IMR-90 (cell line): ENCODE results near the gene HERPUD1. TPM values are rescaled to one million over a fixed set of nuclear protein-coding genes. Genes with fewer than 3 reads are reported as not detected.

ENCODE experiments used
- ATAC-seq: fragments of 200-7000 bp; cut with Tn5 transposase; 2 replicates; pipeline ENCODE4 v1.9.1; 2020; ENCODE audit warnings: low read depth, mild to moderate bottlenecking, moderate library complexity
- BruUV-seq: library from RNA; stranded (reverse); fragments of 400-500 nt; replicated peaks from 2 replicates; lab custom pipeline; 2021; lab: Mats Ljungman, UMichigan
- CTCF ChIA-PET: fragments of 300-600 bp; formaldehyde crosslinking; extraction: SDS; loops from one replicate; lab custom pipeline; 2021; ENCODE audit warnings: antibody characterized with exemption; lab: Yijun Ruan, JAX
- POLR2A ChIA-PET: fragments of 300-600 bp; sonication (Branson Sonifier 250); formaldehyde crosslinking; loops from one replicate; lab custom pipeline; 2022; ENCODE audit warnings: antibody characterized with exemption; ENCODE audit not compliant: unreplicated experiment; lab: Charles Lee
- DNase-seq: peaks from one replicate; pipeline ENCODE4 v3.0.0; 2013
- H2AFZ ChIP-seq: replicated peaks from 2 replicates; pipeline ENCODE3; 2013; ENCODE audit warnings: low read length, mild to moderate bottlenecking; ENCODE audit not compliant: poor library complexity
- H2AK5ac ChIP-seq: 2 replicates; pipeline ENCODE4 v1.6.1; 2013; ENCODE audit warnings: low read depth, low read length, inconsistent platforms
- H2AK9ac ChIP-seq: replicated peaks from 2 replicates; pipeline ENCODE3; 2013; ENCODE audit warnings: mild to moderate bottlenecking, low read depth, low read length, moderate library complexity; ENCODE audit not compliant: poor library complexity
- H2BK120ac ChIP-seq: 2 replicates; pipeline ENCODE4 v1.6.1; 2013; ENCODE audit warnings: low read depth, low read length, inconsistent platforms
- H2BK15ac ChIP-seq: 3 replicates; pipeline ENCODE4 v1.6.1; 2013; ENCODE audit warnings: low read depth, low read length, inconsistent platforms
- H2BK20ac ChIP-seq: 2 replicates; pipeline ENCODE4 v1.6.1; 2013; ENCODE audit warnings: low read depth, mild to moderate bottlenecking, inconsistent platforms, low read length, moderate library complexity
- H2BK5ac ChIP-seq: 2 replicates; pipeline ENCODE4 v1.6.1; 2013; ENCODE audit warnings: mild to moderate bottlenecking, low read depth, low read length, inconsistent platforms; ENCODE audit not compliant: poor library complexity, severe bottlenecking
- H3K14ac ChIP-seq: replicated peaks from 2 replicates; pipeline ENCODE4 v1.6.1; 2013; ENCODE audit warnings: low read depth, low read length, inconsistent platforms
- H3K18ac ChIP-seq: 2 replicates; pipeline ENCODE4 v1.6.1; 2013; ENCODE audit warnings: low read depth, low read length, control low read depth
- H3K23ac ChIP-seq: 2 replicates; pipeline ENCODE4 v1.6.1; 2013; ENCODE audit warnings: low read depth, low read length, inconsistent platforms
- H3K27ac ChIP-seq: 2 replicates; pipeline ENCODE4 v1.5.1; 2013; ENCODE audit warnings: mild to moderate bottlenecking, control low read depth, low read length; ENCODE audit not compliant: insufficient read depth
- H3K27me3 ChIP-seq: 2 replicates; pipeline ENCODE4 v1.6.1; 2013; ENCODE audit warnings: low read length; ENCODE audit not compliant: control insufficient read depth, insufficient read depth
- H3K36me3 ChIP-seq: 2 replicates; pipeline ENCODE4 v1.6.1; 2013; ENCODE audit warnings: low read length, mixed read lengths; ENCODE audit not compliant: control insufficient read depth, insufficient read depth
- H3K4ac ChIP-seq: 2 replicates; pipeline ENCODE4 v1.6.1; 2013; ENCODE audit warnings: low read depth, low read length, inconsistent platforms
- H3K4me1 ChIP-seq: 2 replicates; pipeline ENCODE4 v1.6.1; 2013; ENCODE audit warnings: low read length, mixed read lengths; ENCODE audit not compliant: control insufficient read depth, insufficient read depth
- H3K4me2 ChIP-seq: 2 replicates; pipeline ENCODE4 v1.6.1; 2013; ENCODE audit warnings: low read depth, mild to moderate bottlenecking, control low read depth, low read length, moderate library complexity
- H3K4me3 ChIP-seq: 2 replicates; pipeline ENCODE4 v1.5.1; 2013; ENCODE audit warnings: low read depth, mild to moderate bottlenecking, control low read depth, low read length, moderate library complexity; ENCODE audit not compliant: insufficient read depth
- H3K56ac ChIP-seq: 2 replicates; pipeline ENCODE4 v1.6.1; 2013; ENCODE audit warnings: low read length, inconsistent platforms; ENCODE audit not compliant: insufficient read depth; ENCODE audit errors: extremely low read depth
- H3K79me1 ChIP-seq, 2 experiments: 2 replicates each; pipeline ENCODE4 v1.6.1; 2013; ENCODE audit warnings: low read length in 2 of 2, inconsistent platforms in 1 of 2, low read depth in 1 of 2
- H3K9ac ChIP-seq: 2 replicates; pipeline ENCODE4 v1.6.1; 2013; ENCODE audit warnings: low read depth, low read length, control low read depth
- H3K9me1 ChIP-seq: 2 replicates; pipeline ENCODE4 v1.6.1; 2013; ENCODE audit warnings: low read length, inconsistent platforms; ENCODE audit not compliant: insufficient read depth
- H3K9me3 ChIP-seq: 2 replicates; pipeline ENCODE4 v1.6.1; 2013; ENCODE audit warnings: low read length; ENCODE audit not compliant: control insufficient read depth, insufficient read depth
- H4K20me1 ChIP-seq: 2 replicates; pipeline ENCODE4 v1.6.1; 2013; ENCODE audit warnings: low read length, inconsistent platforms; ENCODE audit not compliant: insufficient read depth
- H4K5ac ChIP-seq: 2 replicates; pipeline ENCODE4 v1.6.1; 2013; ENCODE audit warnings: mild to moderate bottlenecking, low read depth, low read length, control low read depth
- H4K8ac ChIP-seq, 2 experiments: 2 replicates each; pipeline ENCODE4 v1.6.1; 2013; ENCODE audit warnings: low read depth in 2 of 2, low read length in 2 of 2, control low read depth in 1 of 2, inconsistent platforms in 1 of 2
- H4K91ac ChIP-seq: 2 replicates; pipeline ENCODE4 v1.6.1; 2013; ENCODE audit warnings: low read depth, low read length, inconsistent platforms; ENCODE audit not compliant: insufficient read depth
- CEBPB ChIP-seq: IDR thresholded peaks from 2 replicates; pipeline ENCODE4 v1.6.1; 2012; ENCODE audit warnings: low read depth, low read length, improper control_type of control experiment
- CHD1 ChIP-seq: IDR thresholded peaks from 2 replicates; pipeline ENCODE4 v1.6.1; 2012; ENCODE audit warnings: low read depth, low read length, improper control_type of control experiment
- FOS ChIP-seq: fragments of 150-350 bp; IDR thresholded peaks from 2 replicates; pipeline ENCODE4 v1.6.1; 2016; ENCODE audit warnings: low read depth, low read length
- NFE2L2 ChIP-seq: fragments of 150-350 bp; IDR thresholded peaks from 2 replicates; pipeline ENCODE4 v1.6.1; 2016; ENCODE audit warnings: low read depth, mild to moderate bottlenecking, low read length
- POLR2A ChIP-seq: IDR thresholded peaks from 2 replicates; pipeline ENCODE4 v1.6.1; 2012; ENCODE audit warnings: mild to moderate bottlenecking, low read depth, low read length
- RCOR1 ChIP-seq: IDR thresholded peaks from 2 replicates; pipeline ENCODE4 v1.6.1; 2012; ENCODE audit warnings: mild to moderate bottlenecking, low read length, improper control_type of control experiment; ENCODE audit not compliant: insufficient replicate concordance
- RFX5 ChIP-seq: IDR thresholded peaks from 2 replicates; pipeline ENCODE4 v1.8.0; 2012; ENCODE audit warnings: low read depth, mild to moderate bottlenecking, low read length, moderate library complexity
- SMC3 ChIP-seq: fragments of 150-350 bp; IDR thresholded peaks from 2 replicates; pipeline ENCODE4 v1.6.1; 2016; ENCODE audit warnings: low read depth, mild to moderate bottlenecking, antibody characterized with exemption, low read length, moderate library complexity
- WGBS, 2 experiments: methylation state at CpG; one replicate each; pipeline versions ENCODE4 v1.1.5 to v1.1.7; 2013; ENCODE audit warnings: missing lambda C conversion rate in 2 of 2; ENCODE audit not compliant: insufficient read length in 1 of 2; ENCODE audit errors: extremely low coverage in 2 of 2; 5-methylcytosine and 5-hydroxymethylcytosine counted together
- dilution Hi-C: fragments of 300-500 bp; cut with HindIII; formaldehyde crosslinking; loops from one replicate; pipeline ENCODE4 v1.14.3; 2018; ENCODE audit warnings: low sequenced_read_pairs; ENCODE audit not compliant: unreplicated experiment
- in situ Hi-C: fragments of 300-500 bp; cut with MboI; formaldehyde crosslinking; loops from 3 replicates; pipeline ENCODE4 v1.14.3; 2019; ENCODE audit warnings: low sequenced_read_pairs, inconsistent platforms, mixed read lengths
- intact Hi-C: fragments of 100-400 bp; cut with micrococcal nuclease; formaldehyde crosslinking; loops from 2 replicates; pipeline ENCODE4 v1.10.0; 2022
- polyA plus RNA-seq, 3 experiments: library from polyadenylated mRNA; depleted of rRNA; stranded (reverse); fragments of >200 nt; gene quantifications; 2 replicates each; pipeline ENCODE4 v1.2.3, GENCODE V29; 2012; ENCODE audit warnings: low replicate concordance in 1 of 3
- total RNA-seq: library from RNA; depleted of rRNA; stranded (reverse); fragments of >200 nt; gene quantifications from 2 replicates; pipeline ENCODE4 v1.2.3, GENCODE V29; 2012
- TF ChIP-seq, protein P1 (sequence below): fragments of 150-350 bp; IDR thresholded peaks from 2 replicates; pipeline ENCODE4 v1.6.1; 2017; ENCODE audit warnings: mild to moderate bottlenecking, antibody characterized with exemption, low read length, low read depth

HERPUD1 gene
- total and polyA plus RNA-seq, 2 of the 4 experiments (the other 2 are of a cell fraction) = 130 to 148 TPM

DNA sequence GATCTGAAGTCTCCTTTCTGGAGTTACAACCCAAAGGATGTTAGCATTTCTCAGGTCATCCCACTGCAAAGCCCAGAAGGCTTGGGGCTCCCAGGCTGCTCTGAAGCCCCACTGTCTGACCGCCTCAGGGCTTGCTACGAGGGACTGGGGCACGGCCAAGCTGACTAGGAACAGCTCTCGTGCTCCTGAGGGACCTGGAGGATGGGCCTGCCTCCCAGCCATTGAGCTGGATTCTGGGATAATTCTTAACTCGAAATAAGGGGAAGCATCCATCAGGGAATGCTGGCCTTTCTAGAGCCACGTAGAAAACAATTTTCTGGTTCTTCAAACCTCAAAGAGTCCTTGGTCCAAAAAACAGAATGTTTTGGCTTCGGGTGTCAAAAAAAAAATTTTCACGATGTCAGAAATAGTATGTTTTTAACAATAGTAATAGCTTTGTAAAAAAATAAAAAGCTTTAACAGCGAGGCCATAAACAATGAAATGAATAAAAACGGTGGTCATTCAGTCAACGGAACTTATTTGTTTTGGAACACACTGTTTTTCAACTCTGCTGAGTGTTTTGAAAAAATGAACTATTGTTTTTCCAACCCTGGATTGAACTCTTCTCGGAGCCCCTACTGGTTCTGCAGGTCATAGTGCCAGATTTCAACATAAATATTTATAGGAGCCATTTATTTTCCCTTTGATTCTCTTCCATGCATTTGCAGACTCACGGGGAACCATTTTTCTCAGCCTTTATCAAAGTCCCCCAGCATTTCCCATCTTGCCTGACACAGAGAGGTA, 16.4 kb upstream of the HERPUD1 start (continued):
- no peak for TF ChIP-seq RFX5

GRCh38 chr16:56916571-56917403, 15.2 kb upstream of the HERPUD1 start:
- POLR2A ChIA-PET = no interaction called here
- BruUV-seq = no TSS peak
- Histone ChIP-seq H2BK15ac (no peak overlapping the region), H4K91ac (no peak overlapping the region), H3K14ac (no peak overlapping the region), H2BK5ac (no peak overlapping the region), H3K9me3 (no peaks in the 10 kb centered on the region), H2AK9ac (no peak overlapping the region), H2BK120ac (no peak overlapping the region), H3K9ac (no peak overlapping the region), H3K36me3 (no peaks in the 10 kb centered on the region), H3K4me1 (peaks cover 16% of the 10 kb centered on the region), H3K23ac (no peak overlapping the region), H3K9me1 (peaks cover 17% of the 10 kb centered on the region), H3K18ac (no peak overlapping the region), H2BK20ac (no peak overlapping the region), H2AK5ac (no peak overlapping the region), H2AFZ (no peak overlapping the region), H4K5ac (no peak overlapping the region), H3K27me3 (peaks cover 19% of the 10 kb centered on the region), H3K27ac (no peak overlapping the region), H3K4me3 (no peak overlapping the region), H4K20me1 (no peaks in the 10 kb centered on the region), H4K8ac (no peak overlapping the region), H3K79me1 (no peaks in the 10 kb centered on the region), H3K4me2 (no peak overlapping the region), H3K56ac (no peak overlapping the region), H3K4ac (no peak overlapping the region)
- no peak for TF ChIP-seq NFE2L2
- no peak for TF ChIP-seq CHD1
- TF ChIP-seq, protein P1, sequence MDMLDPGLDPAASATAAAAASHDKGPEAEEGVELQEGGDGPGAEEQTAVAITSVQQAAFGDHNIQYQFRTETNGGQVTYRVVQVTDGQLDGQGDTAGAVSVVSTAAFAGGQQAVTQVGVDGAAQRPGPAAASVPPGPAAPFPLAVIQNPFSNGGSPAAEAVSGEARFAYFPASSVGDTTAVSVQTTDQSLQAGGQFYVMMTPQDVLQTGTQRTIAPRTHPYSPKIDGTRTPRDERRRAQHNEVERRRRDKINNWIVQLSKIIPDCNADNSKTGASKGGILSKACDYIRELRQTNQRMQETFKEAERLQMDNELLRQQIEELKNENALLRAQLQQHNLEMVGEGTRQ = no peak
- TF ChIP-seq RCOR1 = no peak
- no peak for TF ChIP-seq FOS
- TF ChIP-seq CEBPB = no peak
- TF ChIP-seq POLR2A = no peak
- no peak for TF ChIP-seq SMC3
- DNase-seq (no peak), ATAC-seq (no peak)
- 80% methylated on average over 1 of the region's 5 CpGs; no CpG with 5 or more reads in 1 of the 2 experiments for WGBS, 2 experiments
- in situ Hi-C loops = no loop called here
- dilution Hi-C loops = no loop called here
- CTCF ChIA-PET = no interaction called here
- intact Hi-C loops = no loop called here
